Stimulated activated CD8-positive, alpha-beta memory T cell treated with anti-CD3 and anti-CD28 coated beads, Interleukin-12 subunit alpha, Interleukin-12 subunit beta, amount 100 ng/mL, for 1 hour (primary cell): ENCODE measurements around the gene IPO13.

Source experiments
- DNase-seq: peaks from one replicate; pipeline ENCODE4 v3.0.0-alpha.2; 2020; ENCODE audit warnings: low read depth

The IPO13 gene, protein sequence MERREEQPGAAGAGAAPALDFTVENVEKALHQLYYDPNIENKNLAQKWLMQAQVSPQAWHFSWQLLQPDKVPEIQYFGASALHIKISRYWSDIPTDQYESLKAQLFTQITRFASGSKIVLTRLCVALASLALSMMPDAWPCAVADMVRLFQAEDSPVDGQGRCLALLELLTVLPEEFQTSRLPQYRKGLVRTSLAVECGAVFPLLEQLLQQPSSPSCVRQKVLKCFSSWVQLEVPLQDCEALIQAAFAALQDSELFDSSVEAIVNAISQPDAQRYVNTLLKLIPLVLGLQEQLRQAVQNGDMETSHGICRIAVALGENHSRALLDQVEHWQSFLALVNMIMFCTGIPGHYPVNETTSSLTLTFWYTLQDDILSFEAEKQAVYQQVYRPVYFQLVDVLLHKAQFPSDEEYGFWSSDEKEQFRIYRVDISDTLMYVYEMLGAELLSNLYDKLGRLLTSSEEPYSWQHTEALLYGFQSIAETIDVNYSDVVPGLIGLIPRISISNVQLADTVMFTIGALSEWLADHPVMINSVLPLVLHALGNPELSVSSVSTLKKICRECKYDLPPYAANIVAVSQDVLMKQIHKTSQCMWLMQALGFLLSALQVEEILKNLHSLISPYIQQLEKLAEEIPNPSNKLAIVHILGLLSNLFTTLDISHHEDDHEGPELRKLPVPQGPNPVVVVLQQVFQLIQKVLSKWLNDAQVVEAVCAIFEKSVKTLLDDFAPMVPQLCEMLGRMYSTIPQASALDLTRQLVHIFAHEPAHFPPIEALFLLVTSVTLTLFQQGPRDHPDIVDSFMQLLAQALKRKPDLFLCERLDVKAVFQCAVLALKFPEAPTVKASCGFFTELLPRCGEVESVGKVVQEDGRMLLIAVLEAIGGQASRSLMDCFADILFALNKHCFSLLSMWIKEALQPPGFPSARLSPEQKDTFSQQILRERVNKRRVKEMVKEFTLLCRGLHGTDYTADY

DNA sequence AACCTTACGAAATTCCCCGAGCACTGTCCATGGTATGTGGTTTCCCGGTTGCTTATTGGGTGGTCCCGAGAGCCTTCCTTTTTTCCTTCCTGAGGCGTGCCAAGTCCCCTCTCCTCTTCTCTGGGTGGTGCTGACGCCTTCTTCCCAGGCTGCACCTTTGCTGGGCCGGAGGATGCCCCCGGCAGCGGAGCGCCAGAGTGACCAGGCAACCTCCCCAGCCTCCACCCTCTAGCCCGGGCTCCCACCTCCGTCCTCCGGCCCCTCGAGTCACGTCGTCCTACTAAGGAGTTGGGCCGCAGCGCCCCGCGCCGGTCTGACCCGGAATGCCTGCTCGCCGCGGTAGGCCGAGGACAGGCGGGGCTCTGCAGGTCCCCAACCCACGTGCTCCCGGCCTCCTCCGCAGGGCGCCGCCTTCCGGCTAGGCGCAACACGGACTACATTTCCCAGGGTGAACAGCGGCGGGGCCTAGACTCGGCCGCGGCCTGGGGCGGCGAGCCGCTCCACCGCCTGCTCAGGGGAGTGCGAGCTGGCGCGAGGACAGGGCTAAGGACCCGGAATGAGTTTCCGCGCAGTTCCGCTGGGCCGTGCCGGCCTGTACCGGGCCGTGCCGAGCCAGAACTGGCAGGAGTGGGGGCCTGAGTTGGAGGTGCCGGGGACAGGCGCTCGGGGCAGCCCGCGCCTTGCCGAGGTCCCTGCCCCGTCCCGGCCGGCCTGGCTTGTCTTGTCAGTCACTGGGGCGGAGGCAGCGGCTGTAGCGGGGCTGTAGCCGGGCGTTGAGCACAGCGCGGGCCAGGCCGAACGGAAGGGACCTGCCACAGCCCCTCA lies at the start of gene IPO13:
TSS of gene IPO13 (plus strand) at position 715 of the 825 bp plus-strand sequence. CDS start 651 bp downstream, outside the sequence.
- peak; percentile 88 for DNase-seq

DNA sequence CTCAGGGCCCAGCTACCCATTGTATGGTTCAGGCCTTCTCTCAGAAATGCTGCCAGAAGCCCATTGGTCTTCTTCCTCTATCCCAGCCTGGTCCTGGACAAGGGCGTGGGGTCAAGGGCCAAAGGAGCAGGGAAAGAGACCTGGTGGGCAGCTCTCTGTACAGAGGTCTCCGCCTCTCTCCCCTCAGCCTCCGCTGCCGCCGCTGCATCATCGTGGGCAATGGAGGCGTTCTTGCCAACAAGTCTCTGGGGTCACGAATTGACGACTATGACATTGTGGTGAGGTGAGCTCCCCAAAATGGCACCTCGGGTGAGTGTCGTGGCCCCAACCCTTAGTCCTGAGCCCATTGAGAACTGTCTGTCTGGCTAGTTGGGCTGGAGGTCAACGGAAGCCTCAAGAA lies 47.8 kb upstream of the IPO13 start:
- DNase-seq, result no peak

DNA sequence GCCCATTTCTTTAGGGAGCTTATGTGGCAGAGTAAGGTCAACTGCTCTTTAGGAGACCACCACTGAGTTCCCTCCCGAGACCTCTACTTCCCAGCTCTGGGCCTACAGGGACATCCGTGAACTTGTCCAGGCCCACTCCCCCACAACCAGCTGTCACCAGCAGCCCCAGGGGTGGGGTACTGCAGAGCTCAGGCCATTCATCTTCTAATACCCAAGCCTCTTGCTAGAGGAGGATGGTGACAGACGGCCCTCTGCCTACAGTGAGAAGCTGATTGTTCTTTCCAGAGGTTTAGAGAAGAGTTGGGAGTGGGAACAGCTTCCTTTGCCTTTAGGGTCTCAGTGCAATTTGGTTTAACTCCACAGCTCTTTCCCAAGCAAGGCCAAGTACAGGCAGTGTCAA lies 46.4 kb upstream of the IPO13 start:
- no peak for DNase-seq

DNA sequence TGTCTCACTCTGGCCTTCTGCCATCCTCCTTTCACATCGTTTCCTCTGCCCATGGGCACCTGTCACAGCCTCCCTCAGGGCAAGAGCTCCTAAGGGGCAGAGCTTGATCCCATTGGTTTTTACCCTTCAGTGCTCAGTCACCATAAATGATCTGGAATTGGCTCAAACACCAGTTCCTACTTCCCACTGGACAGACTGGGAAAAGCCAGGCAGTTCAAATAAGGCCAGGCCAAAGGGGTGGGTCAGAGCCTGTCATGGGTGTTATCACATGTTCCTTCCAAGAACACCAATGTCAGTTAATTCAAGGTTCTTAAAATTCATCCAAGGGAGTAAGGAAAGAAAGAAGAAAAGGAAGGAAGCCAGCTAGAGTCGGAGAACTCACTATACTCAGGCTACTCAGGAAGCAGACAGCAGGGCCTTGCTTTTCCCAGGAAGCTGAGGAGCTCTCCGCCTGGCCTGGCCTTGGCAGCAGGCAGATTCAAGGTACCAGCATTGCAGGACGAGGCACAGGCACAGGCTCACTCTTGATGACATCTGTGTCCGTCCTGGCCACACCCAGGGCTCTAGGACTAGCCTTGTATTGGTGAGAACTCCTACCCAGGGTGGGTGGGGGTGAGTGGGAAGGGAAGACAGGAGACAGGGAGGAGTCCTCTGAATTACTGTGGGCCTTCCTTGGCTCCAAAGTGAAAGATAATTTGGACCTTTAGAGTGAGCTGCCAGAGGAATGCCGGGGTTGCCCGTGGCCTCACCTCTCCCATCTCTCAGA lies 45.4 kb upstream of the IPO13 start:
- DNase-seq, result no peak

DNA sequence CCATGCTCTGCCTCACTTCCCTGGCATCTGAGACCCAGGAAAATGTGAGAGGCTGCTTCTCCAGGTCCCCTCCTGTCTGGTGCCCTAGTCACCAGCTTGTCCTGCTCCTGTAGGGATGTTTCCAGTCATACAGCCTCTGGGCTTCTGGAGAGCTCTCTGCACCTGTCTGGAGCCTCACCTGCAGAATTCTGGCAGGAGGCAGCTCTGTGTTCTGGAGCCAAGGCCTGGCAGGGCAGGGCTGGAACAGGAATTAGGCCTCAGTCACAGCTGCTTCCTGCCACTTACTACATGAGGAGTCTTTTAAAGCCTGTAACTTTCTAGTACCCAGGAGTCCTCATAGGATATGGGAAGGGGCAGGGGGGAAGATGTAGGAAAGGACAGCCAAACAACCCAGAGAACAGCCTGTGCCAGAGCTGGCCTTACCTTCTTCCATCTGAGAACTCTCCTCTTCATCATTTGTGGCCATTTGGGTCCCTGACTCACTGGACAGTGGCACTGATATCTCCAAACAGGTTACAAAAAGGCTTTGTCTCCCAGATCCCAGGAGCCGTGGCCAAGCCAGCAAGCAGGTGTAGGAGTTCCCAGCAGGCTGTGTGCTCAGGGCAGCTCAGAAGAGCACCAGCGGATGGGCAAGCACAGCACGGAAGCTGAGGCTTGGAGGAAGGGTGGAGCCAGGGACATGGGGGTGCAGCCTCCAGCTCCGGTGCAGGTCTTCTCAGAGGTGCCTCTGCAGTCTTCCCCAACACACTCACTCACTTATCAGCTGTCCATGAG lies 44.5 kb upstream of the IPO13 start:
- no peak for DNase-seq

DNA sequence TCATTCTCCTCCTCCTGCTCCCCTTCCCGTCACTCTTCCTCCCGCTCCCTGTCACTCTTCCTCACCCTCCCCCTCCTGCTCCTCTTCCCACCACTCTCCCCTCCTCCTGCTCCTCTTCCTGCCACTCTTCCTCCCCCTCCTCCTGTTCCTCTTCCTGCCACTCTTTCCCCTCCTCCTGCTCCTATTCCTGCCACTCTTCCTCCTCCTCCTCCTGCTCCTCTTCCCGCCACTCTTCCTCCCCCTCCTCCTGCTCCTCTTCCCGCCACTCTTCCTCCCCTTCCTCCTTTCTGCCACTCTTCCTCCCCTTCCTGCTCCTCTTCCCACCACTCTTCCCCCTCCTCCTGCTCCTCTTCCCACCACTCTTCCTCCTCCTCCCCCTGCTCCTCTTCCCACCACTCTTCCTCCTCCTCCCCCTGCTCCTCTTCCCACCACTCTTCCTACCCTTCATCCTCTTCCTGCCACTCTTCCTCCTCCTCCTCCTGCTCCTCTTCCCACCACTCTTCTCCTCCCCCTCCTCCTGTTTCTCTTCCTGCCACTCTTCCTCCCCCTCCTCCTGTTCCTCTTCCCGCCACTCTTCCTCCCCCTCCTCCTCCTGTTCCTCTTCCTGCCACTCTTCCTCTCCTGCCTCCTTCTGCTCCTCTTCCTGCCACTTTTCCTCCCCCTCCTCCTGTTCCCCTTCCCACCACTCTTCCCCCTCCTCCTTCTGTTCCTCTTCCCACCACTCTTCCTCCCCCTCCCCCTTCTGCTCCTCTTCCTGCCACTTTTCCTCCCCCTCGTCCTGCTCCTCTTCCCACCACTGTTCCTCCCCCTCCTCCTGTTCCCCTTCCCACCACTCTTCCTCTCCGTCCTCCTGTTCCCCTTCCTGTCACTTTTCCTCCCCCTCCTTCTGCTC lies 41.8 kb upstream of the IPO13 start:
- DNase-seq, result no peak

DNA sequence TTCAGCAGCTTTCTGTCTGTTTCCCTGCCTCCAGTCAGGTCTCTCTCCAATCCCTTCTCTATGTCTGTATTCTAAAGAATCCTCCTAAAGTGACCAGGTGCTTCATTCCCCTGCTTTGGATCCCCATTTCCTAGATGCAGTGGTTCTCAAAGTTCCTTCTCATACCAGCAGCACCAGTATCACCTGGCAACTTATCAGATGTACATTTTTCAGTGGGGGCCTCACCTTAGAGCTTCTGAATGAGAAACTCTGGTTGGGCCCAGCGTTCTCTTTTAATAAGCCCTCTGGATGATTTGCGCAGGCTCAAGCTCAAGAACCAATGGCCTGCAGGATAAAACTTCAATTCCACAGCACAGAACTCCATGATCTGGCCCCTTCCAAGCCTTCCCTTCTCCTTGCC lies 38.5 kb upstream of the IPO13 start:
- no peak for DNase-seq

DNA sequence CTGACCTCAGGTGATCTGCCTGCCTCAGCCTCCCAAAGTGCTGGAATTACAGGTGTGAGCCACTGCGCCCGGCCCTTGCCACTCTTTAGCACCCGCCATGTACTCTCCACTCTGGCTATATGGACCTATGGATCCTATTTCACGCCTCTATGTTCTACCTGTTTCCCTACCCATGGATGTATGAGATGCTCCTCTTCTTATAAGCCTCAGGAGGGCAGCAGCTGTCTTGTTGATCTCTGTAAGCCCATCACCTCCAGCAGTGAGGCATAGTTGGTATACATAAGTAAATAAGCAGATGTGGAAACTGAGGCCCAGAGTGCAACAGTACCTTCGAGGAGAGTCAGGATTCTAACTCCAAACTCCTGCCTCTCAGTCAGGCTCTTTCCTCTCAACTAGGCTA lies 37.9 kb upstream of the IPO13 start:
- no peak for DNase-seq

DNA sequence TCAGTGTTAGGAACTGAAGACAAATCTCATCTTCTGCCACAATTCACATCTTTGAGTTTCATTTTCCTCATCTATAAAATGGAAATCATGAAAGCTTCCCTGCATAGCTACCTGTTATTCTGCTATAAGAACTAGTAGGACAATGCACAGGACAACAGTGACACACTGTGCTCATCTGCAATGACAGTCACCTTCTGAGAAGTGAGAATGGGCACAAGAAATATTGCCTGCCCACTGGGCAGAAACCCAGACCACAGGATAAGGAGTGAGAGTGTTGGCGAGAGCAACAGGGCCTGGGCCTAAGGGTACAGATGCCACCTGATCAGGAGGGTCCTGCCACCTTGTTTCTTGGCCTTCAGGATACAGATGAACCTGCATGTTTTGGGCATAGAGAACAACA lies 36.4 kb upstream of the IPO13 start:
- no peak for DNase-seq

DNA sequence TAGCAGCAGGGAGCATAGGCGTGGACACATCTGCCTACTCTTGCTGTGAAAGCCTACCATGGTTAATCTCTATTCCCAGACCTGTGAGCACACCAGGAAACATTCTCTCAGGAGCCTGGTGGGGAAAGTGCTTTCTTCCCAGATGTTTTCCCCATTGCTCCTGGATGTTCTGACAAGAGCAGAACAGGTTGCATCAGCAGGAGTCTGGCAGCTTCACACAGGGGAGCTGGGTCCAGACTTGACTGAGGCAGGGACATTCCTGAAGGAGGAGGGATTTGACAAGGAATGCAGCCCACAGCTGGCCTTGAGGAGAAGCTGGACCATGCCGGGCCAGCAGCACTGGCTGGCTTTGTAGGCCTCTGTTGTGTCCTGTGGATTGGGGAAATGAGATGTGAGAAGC lies 34.1 kb upstream of the IPO13 start:
- no peak for DNase-seq

DNA sequence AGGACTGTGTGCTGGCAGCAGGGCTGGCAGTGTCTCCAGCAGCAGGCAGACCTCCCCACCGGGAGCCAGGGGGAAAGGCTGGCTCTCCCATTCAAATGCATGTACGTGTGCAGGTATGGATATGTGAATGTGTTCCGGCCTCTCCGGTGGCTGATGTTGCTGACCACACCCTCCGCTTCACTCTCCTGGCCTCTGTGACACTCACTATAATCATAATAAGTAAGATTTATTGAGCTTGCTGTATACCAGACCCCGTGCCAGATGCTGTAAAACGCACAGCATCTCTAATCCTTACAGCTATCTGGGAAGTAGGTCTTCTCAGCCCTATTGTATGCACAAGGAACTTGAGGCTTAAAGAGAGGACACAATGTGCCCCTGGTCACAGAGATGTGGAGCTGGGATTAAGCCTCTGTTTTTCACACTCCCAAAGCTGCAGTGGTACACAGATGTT lies 33.7 kb upstream of the IPO13 start:
- DNase-seq, result no peak

DNA sequence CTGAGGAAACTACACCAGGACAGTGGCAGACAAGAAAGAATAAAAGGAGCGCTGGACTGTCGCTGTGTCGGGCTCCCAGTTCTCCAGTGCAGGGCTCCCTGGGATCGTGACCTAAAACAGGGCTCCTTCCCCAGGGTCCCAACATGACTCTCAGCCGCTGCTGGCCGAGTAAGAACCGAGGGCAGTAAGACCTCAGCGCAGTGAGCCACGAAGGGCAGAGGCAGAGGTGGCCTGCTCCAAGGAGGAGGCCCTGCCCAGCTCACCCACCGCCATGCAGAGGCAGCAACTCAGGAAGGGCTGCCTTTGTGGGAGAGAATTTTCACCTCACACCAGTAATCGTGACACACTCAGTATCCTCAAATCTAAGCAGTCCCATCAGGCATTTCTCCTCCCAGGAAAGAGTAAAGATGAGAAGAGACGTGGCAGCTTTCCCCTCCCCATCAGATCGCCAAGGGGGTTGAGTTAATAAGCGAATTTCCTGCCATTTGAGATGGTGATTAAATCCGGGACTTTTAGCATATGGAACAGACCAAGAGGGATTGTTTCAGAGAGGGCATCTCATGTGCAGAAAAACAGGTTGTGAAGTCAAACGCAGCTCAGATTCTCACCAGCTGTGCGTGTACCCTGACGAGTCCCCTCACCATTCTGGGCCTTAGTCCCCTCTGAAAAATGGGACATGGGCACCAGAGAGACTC lies 32.9 kb upstream of the IPO13 start:
- DNase-seq, result no peak

DNA sequence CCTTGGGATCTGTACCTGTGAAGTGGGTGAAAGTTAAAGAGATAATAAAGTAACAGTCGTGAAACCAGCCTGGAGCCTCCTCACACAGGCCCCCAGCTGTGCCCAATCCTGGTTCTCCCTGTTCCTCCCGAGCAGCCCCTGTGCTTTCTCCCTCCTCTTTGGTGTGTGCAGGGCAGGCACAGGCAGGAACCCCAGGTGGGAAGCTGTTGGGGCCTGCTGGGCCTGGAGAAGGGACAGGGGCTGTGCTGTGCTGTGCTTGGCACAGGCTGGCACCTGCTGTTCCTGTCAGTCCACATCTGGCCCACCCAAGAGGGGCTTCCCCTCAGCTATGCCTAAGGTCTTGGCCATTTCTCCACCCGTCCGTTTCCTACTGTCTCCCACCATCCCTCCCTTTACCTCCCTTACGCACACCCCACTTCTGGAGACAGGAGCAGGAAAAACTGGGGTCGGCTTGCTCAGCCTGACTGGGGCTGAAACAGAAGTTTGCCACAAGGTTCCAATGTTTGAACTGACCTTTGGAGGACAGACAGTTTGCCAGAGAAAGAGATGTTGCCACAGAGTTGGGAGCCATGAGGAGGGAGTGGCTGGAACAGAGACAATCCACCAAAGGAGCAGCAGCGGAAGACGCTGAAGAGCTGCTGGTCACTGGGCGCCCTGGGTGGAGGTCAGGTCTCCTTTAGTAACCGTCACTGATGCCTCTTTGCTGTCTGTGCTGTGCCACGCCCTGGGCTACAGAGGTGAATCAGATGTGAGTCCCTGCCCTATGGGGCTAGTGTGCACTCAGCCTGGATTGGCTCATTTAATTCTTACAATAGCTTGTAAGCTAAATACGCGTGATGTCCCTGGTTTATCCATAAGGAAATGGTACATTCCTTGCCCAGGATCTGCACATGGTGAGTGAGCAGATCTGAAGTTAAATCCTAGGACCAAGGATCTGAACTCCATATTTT lies 31.9 kb upstream of the IPO13 start:
- DNase-seq, result no peak

DNA sequence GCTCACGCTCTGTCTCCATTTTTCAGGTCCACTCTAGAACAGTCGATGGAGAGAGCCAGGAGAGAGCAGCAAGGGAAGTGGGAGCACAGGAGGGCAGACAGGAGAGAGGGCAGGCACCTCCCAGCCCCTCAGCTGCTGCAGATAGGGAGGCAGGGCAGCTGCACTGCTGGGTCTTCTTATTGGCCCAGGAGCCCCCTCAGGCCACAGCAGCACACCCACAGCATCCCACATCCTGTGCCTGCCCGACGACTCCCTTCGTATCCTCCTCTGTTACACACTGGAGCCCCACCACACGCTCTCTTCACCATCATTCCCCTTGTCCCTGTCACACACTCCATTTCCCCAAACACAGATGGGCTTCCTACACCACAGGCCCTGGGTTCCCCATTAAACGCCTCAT lies 26.8 kb upstream of the IPO13 start:
- no peak for DNase-seq

DNA sequence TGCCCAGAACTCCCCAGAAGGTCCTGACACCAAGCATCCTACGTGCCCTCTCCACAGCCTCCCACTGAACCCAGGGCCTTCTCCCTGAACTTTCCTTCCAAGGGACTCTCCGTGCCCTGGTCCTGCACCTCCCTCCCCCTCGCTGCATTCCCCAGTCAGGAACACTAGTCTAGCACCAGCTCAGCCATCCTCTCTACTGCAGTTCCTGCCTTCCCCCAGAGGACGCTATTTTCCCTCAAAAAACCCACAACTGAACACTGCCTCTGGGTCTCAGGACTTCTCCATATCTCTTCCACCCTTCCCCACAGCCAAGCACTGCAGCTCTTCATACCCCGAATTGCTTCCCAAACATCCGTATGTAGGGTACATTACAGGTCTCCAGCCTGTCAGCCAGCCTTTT lies 25.7 kb upstream of the IPO13 start:
- no peak for DNase-seq

DNA sequence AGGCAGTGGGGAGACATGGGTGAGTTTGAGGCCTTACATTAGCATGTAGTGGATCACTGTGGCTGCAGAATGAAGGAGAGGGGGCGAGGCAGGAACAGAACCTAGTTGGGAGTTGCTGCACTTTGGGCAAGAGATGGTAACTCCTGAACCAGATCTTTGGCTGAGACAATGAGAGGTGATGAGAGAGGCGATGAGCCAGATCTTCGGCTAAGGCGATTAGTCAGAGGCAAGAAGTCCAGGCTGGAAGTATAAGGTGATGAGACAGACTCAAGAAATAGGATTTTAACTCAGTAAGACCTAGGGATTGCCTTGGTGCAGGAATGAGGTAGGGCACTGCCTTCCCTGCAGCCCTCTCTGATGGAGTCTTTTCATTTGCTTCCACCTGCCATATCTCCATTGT lies 22.2 kb upstream of the IPO13 start:
- no peak for DNase-seq

DNA sequence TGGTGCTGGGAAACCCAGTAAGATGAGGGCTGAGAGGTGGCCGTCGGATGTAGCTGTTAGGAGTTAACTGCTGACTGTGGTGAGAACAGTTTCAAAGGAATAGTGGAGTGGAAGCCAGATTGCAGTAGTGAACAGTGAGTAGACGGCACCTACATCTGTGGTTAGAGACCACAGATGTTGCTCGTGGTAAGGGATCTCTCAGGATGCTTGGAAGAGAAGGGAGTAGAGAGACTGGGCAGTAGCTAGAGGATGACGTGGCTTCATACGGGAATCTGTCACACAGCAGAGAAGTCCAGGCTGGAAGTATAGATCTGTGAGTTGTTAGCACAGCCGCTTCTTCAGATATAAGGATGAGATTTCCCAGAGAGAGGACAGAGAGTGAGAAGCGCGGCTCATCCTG lies 20.9 kb upstream of the IPO13 start:
- DNase-seq, result no peak
